K562 (cell line): Measurements from ENCODE around the gene HMX1. TPM values are rescaled to one million over a fixed set of nuclear protein-coding genes. Genes with fewer than 3 reads are reported as not detected.

Experiments used
- ATAC-seq: fragments of 200-7000 bp; cut with Tn5 transposase; 3 replicates; pipeline ENCODE4 v1.9.1; 2020; ENCODE audit warnings: moderate library complexity
- BruUV-seq: library from RNA; stranded (reverse); fragments of 400-500 nt; replicated peaks from 2 replicates; lab custom pipeline; 2021; lab: Mats Ljungman, UMichigan
- CTCF ChIA-PET: fragments of 300-600 bp; formaldehyde crosslinking; extraction: SDS; loops from one replicate; lab custom pipeline; 2021; ENCODE audit warnings: low intra/inter-chr PET ratio; lab: Yijun Ruan, JAX
- POLR2A ChIA-PET: fragments of 300-600, 350-650 bp; sonication (Branson Sonifier 250); formaldehyde crosslinking; extraction: SDS; loops from one replicate; lab custom pipeline; 2021; ENCODE audit warnings: antibody characterized with exemption, inconsistent platforms; lab: Yijun Ruan, JAX
- DNase-seq, 4 experiments: peaks; one replicate each; pipeline versions ENCODE4 v3.0.0 to v3.0.0-alpha.2; 2011 to 2018; ENCODE audit warnings: low spot score in 3 of 4, mixed read lengths in 3 of 4; ENCODE audit errors: extremely low read depth in 1 of 4
- FAIRE-seq: peaks from 2 replicates; lab custom pipeline; 2011; peaks lifted over from hg19 to GRCh38; lab: Jason Lieb, UNC
- H2AFZ ChIP-seq: 2 replicates; pipeline ENCODE4 v1.6.0; 2011; ENCODE audit warnings: low read depth, low read length, control low read depth, inconsistent platforms
- H3K27ac ChIP-seq: fragments of 200-600 bp; 3 replicates; pipeline ENCODE4 v1.8.0; 2011; ENCODE audit warnings: low read depth, mild to moderate bottlenecking, control low read depth, inconsistent platforms, low read length, moderate library complexity, mixed read lengths; ENCODE audit errors: extremely low read depth
- H3K27me3 ChIP-seq, 2 experiments: fragments of 300-600 bp in 1 of 2; 2 replicates in 1 of 2; 3 replicates in 1 of 2; pipeline versions ENCODE4 v1.6.0 to v1.8.0; 2011; ENCODE audit warnings: inconsistent platforms in 2 of 2, low read length in 2 of 2, mild to moderate bottlenecking in 1 of 2, mixed read lengths in 1 of 2, moderate library complexity in 1 of 2; ENCODE audit not compliant: control insufficient read depth in 2 of 2, insufficient read depth in 2 of 2
- H3K36me3 ChIP-seq: fragments of 300-600 bp; 3 replicates; pipeline ENCODE4 v1.8.0; 2011; ENCODE audit warnings: mild to moderate bottlenecking, low read length, inconsistent platforms; ENCODE audit not compliant: control insufficient read depth, insufficient read depth
- H3K4me1 ChIP-seq, 2 experiments: fragments of 200-600 bp in 1 of 2; replicated peaks in 1 of 2; 2 replicates in 1 of 2; 3 replicates in 1 of 2; pipeline versions ENCODE4 v1.5.1 to v1.8.0; 2011; ENCODE audit warnings: inconsistent platforms in 2 of 2, low read length in 2 of 2, mild to moderate bottlenecking in 1 of 2, mixed read lengths in 1 of 2, moderate library complexity in 1 of 2; ENCODE audit not compliant: control insufficient read depth in 2 of 2, insufficient read depth in 2 of 2
- H3K4me2 ChIP-seq: 2 replicates; pipeline ENCODE4 v1.6.1; 2011; ENCODE audit warnings: low read length, control low read depth, inconsistent platforms, mixed read lengths; ENCODE audit not compliant: insufficient read depth
- H3K4me3 ChIP-seq: fragments of 200-600 bp; sonication (generic), shearing (Covaris generic); 2 replicates; pipeline ENCODE4 v1.5.1; 2016; ENCODE audit warnings: control low read depth, inconsistent platforms
- H3K79me2 ChIP-seq: fragments of 200-600 bp; 3 replicates; pipeline ENCODE4 v1.8.0; 2011; ENCODE audit warnings: low read length, inconsistent platforms; ENCODE audit not compliant: control insufficient read depth, insufficient read depth
- H3K9ac ChIP-seq, 2 experiments: 2 replicates each; pipeline versions ENCODE4 v1.6.0 to v1.6.1; 2011; ENCODE audit warnings: low read depth in 2 of 2, low read length in 2 of 2, control low read depth in 1 of 2, inconsistent platforms in 1 of 2, mild to moderate bottlenecking in 1 of 2, mixed read lengths in 1 of 2; ENCODE audit not compliant: insufficient read depth in 1 of 2
- H3K9me1 ChIP-seq: one replicate; pipeline ENCODE4 v1.6.0; 2011; ENCODE audit warnings: inconsistent platforms, mild to moderate bottlenecking, low read length, moderate library complexity; ENCODE audit not compliant: control insufficient read depth, insufficient read depth
- H3K9me3 ChIP-seq: replicated peaks from 2 replicates; pipeline ENCODE4 v1.5.1; 2011; ENCODE audit warnings: low read depth, low read length, inconsistent platforms; ENCODE audit not compliant: control insufficient read depth, insufficient read depth
- H4K20me1 ChIP-seq: replicated peaks from 2 replicates; pipeline ENCODE4 v1.6.1; 2011; ENCODE audit warnings: low read length, inconsistent platforms, mixed read lengths; ENCODE audit not compliant: control insufficient read depth, insufficient read depth
- CBX5 ChIP-seq: IDR thresholded peaks from 2 replicates; pipeline ENCODE4 v1.6.1; 2014; ENCODE audit warnings: low read depth, borderline replicate concordance
- LCOR ChIP-seq: sonication (generic); formaldehyde crosslinking; IDR thresholded peaks from 2 replicates; pipeline ENCODE4 v1.8.0; 2022; ENCODE audit warnings: mild to moderate bottlenecking, missing genetic modification reagents
- MCM7 ChIP-seq, 2 experiments: fragments of 450-650 bp; IDR thresholded peaks; 2 replicates each; pipeline ENCODE4 v1.6.1; 2016 to 2018
- PCBP1 ChIP-seq: fragments of 200-400 bp; formaldehyde crosslinking; IDR thresholded peaks from 2 replicates; pipeline ENCODE4 v1.6.1; 2018; ENCODE audit warnings: mild to moderate bottlenecking, low read depth, low read length; ENCODE audit not compliant: poor library complexity, severe bottlenecking
- SMARCA5 ChIP-seq: fragments of 450-650 bp; IDR thresholded peaks from 2 replicates; pipeline ENCODE4 v1.6.1; 2016
- ZKSCAN8 ChIP-seq: fragments of 200-800 bp; sonication (Bioruptor generic); IDR thresholded peaks from 2 replicates; pipeline ENCODE4 v1.6.1; 2016; ENCODE audit warnings: missing genetic modification characterization, missing compliant biosample characterization
- ZNF668 ChIP-seq: fragments of 250-450 bp; sonication (Bioruptor Pico); IDR thresholded peaks from 2 replicates; pipeline ENCODE4 v1.8.0; 2022; ENCODE audit warnings: mild to moderate bottlenecking, inconsistent platforms
- WGBS: fragments of 100-300 bp; shearing (Covaris generic); methylation state at CpG from one replicate; pipeline ENCODE4 v1.1.6; 2016; ENCODE audit warnings: low coverage, mixed read lengths; ENCODE audit not compliant: insufficient coverage; ENCODE audit errors: missing lambda C conversion rate; 5-methylcytosine and 5-hydroxymethylcytosine counted together
- in situ Hi-C: fragments of 300-500 bp; cut with MboI; formaldehyde crosslinking; loops from 4 replicates; pipeline ENCODE4 v1.15.0; 2018; ENCODE audit warnings: inconsistent platforms, mixed read lengths
- intact Hi-C: fragments of 100-400 bp; cut with micrococcal nuclease; formaldehyde crosslinking; loops from 2 replicates; pipeline ENCODE4 v1.14.2; 2022
- polyA plus RNA-seq, 8 experiments: library from polyadenylated mRNA; depleted of rRNA in 4 of 8; stranded (reverse) in 5 of 8; unstranded in 3 of 8; fragments of >200 nt; fragmentation: Nextera tagmentation in 2 of 8; fragmentation: Illumina TruSeq in 1 of 8; extraction: Ambion mirVana in 2 of 8; extraction: Trizol in 1 of 8; gene quantifications; 2 replicates each; pipeline versions ENCODE4 v1.2.1 to v1.2.3, GENCODE V29; 2011 to 2014; ENCODE audit warnings: inconsistent platforms in 1 of 8, missing spikeins in 1 of 8
- total RNA-seq, 7 experiments: library from RNA; depleted of rRNA in 6 of 7; stranded (reverse); fragments of >200 nt in 6 of 7; fragmentation: Illumina TruSeq in 2 of 7; extraction: Trizol in 2 of 7; gene quantifications; 2 replicates each; pipeline versions ENCODE4 v1.2.1 to v1.2.3, GENCODE V29; 2011 to 2021; ENCODE audit warnings: low replicate concordance in 1 of 7
- TF ChIP-seq, protein P1 (sequence below): fragments of 450-650 bp; IDR thresholded peaks from 2 replicates; pipeline ENCODE4 v1.6.1; 2016; ENCODE audit warnings: borderline replicate concordance
- TF ChIP-seq, protein P2 (sequence below): sonication (generic); IDR thresholded peaks from 2 replicates; pipeline ENCODE4 v1.6.1; 2016
- TF ChIP-seq, protein P3 (sequence below), 2 experiments: fragments of 150-350 bp in 1 of 2; IDR thresholded peaks; 2 replicates each; pipeline ENCODE4 v1.6.1; 2012 to 2016; ENCODE audit warnings: low read depth in 2 of 2, low read length in 2 of 2, mild to moderate bottlenecking in 1 of 2, moderate library complexity in 1 of 2
- TF ChIP-seq, protein P4 (sequence below): fragments of 250-450 bp; sonication (Bioruptor Pico); IDR thresholded peaks from 2 replicates; pipeline ENCODE4 v1.9.0; 2021; ENCODE audit warnings: mild to moderate bottlenecking
- TF ChIP-seq, protein P5 (sequence below): fragments of 450-650 bp; formaldehyde crosslinking; IDR thresholded peaks from 2 replicates; pipeline ENCODE4 v1.4.0; 2020; ENCODE audit warnings: mild to moderate bottlenecking, moderate library complexity
- TF ChIP-seq, protein P6 (sequence below): fragments of 450-650 bp; IDR thresholded peaks from 2 replicates; pipeline ENCODE4 v1.6.1; 2016; ENCODE audit warnings: antibody characterized with exemption

The HMX1 gene
- total and polyA plus RNA-seq, 9 of the 15 experiments (the other 6 are each of a cell fraction or from before 2014, with no cell fraction given), result not detected

DNA sequence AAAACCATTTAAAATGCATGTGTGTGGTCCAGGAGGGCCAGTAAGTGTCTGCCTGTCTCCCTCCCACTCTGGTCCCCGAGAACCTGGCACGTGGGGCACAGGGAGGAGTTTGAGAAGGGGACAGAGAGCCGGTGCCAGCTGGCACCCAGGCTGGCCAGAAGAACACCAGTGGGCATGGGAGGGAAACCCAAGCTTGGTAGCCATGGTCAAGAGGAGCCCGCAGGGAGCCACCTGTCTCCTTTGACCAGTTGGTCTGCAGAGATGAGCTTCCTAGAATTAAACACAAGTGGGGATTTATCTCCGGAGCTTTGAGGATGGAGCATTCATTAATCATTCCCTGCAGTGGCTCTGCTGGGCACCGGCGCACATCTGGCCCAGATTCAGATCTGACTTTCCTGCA lies 41.6 kb downstream of the HMX1 start:
- no TSS peak for BruUV-seq
- WGBS, result 0% methylated on average over 6 of the region's 7 CpGs
- H3K9me3 ChIP-seq, result no peaks in the 10 kb centered on the region
- in situ Hi-C loops, result loop anchor here (5.0 kb wide), 1 partner anchor 43 kb away; no protein-coding TSS in a partner anchor
- no peak overlapping the region for H3K4me3 ChIP-seq
- CTCF ChIA-PET, result no interaction called here
- intact Hi-C loops, result no loop called here
- H3K79me2 ChIP-seq, result no peaks in the 10 kb centered on the region
- no peak overlapping the region for H2AFZ ChIP-seq
- ATAC-seq, result no peak
- POLR2A ChIA-PET, result no interaction called here
- no peak overlapping the region for H3K4me2 ChIP-seq
- H3K27me3 ChIP-seq, result peaks cover 0 to 19% of the 10 kb centered on the region in 2 experiments; a peak in 2 of 5 replicates
- no peak overlapping the region for H3K27ac ChIP-seq
- no peaks in the 10 kb centered on the region for H3K36me3 ChIP-seq
- FAIRE-seq, result no peak
- no peaks in the 10 kb centered on the region; the same call in 1 of the 2 replicates for H4K20me1 ChIP-seq
- no peak overlapping the region for H3K9ac ChIP-seq
- no peak for DNase-seq
- H3K4me1 ChIP-seq, result no peaks in the 10 kb centered on the region
- no peaks in the 10 kb centered on the region for H3K9me1 ChIP-seq
- TF ChIP-seq, protein P1, sequence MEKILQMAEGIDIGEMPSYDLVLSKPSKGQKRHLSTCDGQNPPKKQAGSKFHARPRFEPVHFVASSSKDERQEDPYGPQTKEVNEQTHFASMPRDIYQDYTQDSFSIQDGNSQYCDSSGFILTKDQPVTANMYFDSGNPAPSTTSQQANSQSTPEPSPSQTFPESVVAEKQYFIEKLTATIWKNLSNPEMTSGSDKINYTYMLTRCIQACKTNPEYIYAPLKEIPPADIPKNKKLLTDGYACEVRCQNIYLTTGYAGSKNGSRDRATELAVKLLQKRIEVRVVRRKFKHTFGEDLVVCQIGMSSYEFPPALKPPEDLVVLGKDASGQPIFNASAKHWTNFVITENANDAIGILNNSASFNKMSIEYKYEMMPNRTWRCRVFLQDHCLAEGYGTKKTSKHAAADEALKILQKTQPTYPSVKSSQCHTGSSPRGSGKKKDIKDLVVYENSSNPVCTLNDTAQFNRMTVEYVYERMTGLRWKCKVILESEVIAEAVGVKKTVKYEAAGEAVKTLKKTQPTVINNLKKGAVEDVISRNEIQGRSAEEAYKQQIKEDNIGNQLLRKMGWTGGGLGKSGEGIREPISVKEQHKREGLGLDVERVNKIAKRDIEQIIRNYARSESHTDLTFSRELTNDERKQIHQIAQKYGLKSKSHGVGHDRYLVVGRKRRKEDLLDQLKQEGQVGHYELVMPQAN, result no peak
- TF ChIP-seq ZNF668 (CRISPR knock-in tag) (no peak), MCM7 (IDR thresholded peaks at IDR 0.05) (no peak), LCOR (no peak), SMARCA5 (no peak), ZKSCAN8 (CRISPR knock-in tag) (no peak), CBX5 (no peak), PCBP1 (no peak)
- TF ChIP-seq, protein P2, sequence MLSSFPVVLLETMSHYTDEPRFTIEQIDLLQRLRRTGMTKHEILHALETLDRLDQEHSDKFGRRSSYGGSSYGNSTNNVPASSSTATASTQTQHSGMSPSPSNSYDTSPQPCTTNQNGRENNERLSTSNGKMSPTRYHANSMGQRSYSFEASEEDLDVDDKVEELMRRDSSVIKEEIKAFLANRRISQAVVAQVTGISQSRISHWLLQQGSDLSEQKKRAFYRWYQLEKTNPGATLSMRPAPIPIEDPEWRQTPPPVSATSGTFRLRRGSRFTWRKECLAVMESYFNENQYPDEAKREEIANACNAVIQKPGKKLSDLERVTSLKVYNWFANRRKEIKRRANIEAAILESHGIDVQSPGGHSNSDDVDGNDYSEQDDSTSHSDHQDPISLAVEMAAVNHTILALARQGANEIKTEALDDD, result no peak
- TF ChIP-seq, protein P3, sequence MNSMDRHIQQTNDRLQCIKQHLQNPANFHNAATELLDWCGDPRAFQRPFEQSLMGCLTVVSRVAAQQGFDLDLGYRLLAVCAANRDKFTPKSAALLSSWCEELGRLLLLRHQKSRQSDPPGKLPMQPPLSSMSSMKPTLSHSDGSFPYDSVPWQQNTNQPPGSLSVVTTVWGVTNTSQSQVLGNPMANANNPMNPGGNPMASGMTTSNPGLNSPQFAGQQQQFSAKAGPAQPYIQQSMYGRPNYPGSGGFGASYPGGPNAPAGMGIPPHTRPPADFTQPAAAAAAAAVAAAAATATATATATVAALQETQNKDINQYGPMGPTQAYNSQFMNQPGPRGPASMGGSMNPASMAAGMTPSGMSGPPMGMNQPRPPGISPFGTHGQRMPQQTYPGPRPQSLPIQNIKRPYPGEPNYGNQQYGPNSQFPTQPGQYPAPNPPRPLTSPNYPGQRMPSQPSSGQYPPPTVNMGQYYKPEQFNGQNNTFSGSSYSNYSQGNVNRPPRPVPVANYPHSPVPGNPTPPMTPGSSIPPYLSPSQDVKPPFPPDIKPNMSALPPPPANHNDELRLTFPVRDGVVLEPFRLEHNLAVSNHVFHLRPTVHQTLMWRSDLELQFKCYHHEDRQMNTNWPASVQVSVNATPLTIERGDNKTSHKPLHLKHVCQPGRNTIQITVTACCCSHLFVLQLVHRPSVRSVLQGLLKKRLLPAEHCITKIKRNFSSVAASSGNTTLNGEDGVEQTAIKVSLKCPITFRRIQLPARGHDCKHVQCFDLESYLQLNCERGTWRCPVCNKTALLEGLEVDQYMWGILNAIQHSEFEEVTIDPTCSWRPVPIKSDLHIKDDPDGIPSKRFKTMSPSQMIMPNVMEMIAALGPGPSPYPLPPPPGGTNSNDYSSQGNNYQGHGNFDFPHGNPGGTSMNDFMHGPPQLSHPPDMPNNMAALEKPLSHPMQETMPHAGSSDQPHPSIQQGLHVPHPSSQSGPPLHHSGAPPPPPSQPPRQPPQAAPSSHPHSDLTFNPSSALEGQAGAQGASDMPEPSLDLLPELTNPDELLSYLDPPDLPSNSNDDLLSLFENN (IDR thresholded peaks at IDR 0.05; ENCODE audit: low read depth in 2 of 2, low read length in 2 of 2), result no peak
- TF ChIP-seq, protein P4, sequence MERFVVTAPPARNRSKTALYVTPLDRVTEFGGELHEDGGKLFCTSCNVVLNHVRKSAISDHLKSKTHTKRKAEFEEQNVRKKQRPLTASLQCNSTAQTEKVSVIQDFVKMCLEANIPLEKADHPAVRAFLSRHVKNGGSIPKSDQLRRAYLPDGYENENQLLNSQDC (CRISPR knock-in tag), result no peak
- TF ChIP-seq, protein P5, sequence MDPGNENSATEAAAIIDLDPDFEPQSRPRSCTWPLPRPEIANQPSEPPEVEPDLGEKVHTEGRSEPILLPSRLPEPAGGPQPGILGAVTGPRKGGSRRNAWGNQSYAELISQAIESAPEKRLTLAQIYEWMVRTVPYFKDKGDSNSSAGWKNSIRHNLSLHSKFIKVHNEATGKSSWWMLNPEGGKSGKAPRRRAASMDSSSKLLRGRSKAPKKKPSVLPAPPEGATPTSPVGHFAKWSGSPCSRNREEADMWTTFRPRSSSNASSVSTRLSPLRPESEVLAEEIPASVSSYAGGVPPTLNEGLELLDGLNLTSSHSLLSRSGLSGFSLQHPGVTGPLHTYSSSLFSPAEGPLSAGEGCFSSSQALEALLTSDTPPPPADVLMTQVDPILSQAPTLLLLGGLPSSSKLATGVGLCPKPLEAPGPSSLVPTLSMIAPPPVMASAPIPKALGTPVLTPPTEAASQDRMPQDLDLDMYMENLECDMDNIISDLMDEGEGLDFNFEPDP, result no peak
- TF ChIP-seq, protein P6, sequence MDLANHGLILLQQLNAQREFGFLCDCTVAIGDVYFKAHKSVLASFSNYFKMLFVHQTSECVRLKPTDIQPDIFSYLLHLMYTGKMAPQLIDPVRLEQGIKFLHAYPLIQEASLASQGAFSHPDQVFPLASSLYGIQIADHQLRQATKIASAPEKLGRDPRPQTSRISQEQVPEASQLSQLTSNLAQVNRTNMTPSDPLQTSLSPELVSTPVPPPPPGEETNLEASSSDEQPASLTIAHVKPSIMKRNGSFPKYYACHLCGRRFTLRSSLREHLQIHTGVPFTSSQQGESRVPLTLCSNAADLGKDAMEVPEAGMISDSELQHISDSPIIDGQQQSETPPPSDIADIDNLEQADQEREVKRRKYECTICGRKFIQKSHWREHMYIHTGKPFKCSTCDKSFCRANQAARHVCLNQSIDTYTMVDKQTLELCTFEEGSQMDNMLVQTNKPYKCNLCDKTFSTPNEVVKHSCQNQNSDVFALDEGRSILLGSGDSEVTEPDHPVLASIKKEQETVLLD, result no peak
